Measurements from ENCODE around the gene LURAP1L.

Gene LURAP1L

DNA sequence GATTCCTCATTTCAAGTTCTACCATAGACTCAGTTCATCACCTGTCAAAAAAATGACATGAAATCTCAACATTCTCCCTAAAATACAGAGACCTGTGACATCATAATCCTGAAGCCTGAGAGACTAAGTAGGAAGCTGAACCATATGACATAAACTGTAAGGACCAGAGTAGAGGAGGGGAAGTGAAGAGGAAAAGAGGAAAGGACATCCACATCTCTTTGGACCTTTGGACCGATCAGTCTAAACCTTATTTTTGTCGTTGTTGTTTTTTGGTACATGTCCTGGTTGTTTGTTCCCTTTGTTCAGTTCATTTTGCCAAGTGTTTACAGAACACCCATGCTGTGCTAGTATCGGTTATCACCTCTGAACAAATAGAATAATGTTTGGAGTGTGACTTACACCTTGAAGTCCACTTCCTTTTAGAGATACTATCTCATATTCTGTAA is 41.9 kb downstream of the LURAP1L start:
- no peaks in the 10 kb centered on the region for H3K36me3 ChIP-seq
- TF ChIP-seq, protein P1, sequence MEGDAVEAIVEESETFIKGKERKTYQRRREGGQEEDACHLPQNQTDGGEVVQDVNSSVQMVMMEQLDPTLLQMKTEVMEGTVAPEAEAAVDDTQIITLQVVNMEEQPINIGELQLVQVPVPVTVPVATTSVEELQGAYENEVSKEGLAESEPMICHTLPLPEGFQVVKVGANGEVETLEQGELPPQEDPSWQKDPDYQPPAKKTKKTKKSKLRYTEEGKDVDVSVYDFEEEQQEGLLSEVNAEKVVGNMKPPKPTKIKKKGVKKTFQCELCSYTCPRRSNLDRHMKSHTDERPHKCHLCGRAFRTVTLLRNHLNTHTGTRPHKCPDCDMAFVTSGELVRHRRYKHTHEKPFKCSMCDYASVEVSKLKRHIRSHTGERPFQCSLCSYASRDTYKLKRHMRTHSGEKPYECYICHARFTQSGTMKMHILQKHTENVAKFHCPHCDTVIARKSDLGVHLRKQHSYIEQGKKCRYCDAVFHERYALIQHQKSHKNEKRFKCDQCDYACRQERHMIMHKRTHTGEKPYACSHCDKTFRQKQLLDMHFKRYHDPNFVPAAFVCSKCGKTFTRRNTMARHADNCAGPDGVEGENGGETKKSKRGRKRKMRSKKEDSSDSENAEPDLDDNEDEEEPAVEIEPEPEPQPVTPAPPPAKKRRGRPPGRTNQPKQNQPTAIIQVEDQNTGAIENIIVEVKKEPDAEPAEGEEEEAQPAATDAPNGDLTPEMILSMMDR (IDR thresholded peaks at IDR 0.05): no peak
- H3K27me3 ChIP-seq: no peaks in the 10 kb centered on the region
- H3K27ac ChIP-seq: no peak overlapping the region
- no peak overlapping the region for H3K4me3 ChIP-seq (ENCODE audit: low read depth in 1 of 2, low read length in 1 of 2)
- no peaks in the 10 kb centered on the region for H3K9me3 ChIP-seq
- no peaks in the 10 kb centered on the region for H3K4me1 ChIP-seq (ENCODE audit: control insufficient read depth in 1 of 2, insufficient read depth in 1 of 2, low read depth in 1 of 2, low read length in 1 of 2)

DNA sequence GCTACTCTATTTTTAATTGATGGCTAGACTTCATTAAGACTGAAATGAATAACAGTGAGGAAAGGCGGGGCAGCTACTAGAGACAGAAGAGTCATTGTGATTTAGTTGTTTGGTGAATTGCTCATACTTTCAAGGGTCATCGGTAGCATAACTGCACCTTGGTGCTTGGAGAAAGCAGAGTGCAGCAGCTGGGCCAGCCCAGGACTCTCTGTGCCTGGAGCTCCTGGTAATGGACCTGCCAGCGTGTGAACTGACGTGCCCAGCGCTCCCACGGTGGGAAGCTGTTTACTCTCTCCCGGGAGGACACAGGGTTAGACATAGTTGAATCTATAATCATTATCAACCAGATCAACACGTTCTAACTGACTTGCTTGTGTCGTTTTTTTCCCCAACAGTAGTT is 42.9 kb downstream of the LURAP1L start:
- H3K27me3 ChIP-seq: no peaks in the 10 kb centered on the region
- H3K4me1 ChIP-seq (ENCODE audit: control insufficient read depth in 1 of 2, insufficient read depth in 1 of 2, low read depth in 1 of 2, low read length in 1 of 2): no peaks in the 10 kb centered on the region
- no peak overlapping the region for H3K4me3 ChIP-seq (ENCODE audit: low read depth in 1 of 2, low read length in 1 of 2)
- no peaks in the 10 kb centered on the region for H3K9me3 ChIP-seq
- H3K27ac ChIP-seq: no peak overlapping the region
- H3K36me3 ChIP-seq: no peaks in the 10 kb centered on the region
- TF ChIP-seq, protein P1 (IDR thresholded peaks at IDR 0.05): no peak

DNA sequence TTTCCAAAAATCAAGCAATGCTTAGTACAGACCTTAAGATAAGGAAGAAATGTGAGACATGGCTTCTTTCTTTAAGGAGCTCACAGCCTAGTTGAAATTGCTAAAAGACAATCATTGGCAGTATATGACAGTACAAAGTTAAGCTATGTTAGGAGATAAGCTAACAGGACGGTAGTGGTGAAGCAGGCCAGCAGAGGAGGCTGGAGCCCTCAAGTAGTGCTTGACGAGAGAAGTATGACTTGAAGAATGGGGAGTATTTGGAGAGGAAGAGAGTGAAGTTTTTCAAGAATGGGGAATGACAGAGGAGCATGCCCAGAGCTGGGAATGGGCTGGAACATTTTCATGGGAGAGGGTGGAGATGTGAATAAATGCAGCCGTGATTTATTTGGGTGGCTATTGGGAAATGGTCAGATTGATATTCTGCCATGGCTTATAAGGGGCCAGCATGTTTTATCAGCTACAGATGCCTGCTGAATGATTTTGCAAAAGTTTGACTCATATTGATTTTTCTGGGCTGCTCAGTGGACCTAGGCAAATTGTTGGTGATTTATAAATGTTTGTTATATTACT is 43.7 kb downstream of the LURAP1L start:
- Histone ChIP-seq H3K27me3 (no peaks in the 10 kb centered on the region), H3K4me1 (ENCODE audit: control insufficient read depth in 1 of 2, insufficient read depth in 1 of 2, low read depth in 1 of 2, low read length in 1 of 2) (no peaks in the 10 kb centered on the region), H3K9me3 (no peaks in the 10 kb centered on the region), H3K27ac (no peak overlapping the region), H3K4me3 (ENCODE audit: low read depth in 1 of 2, low read length in 1 of 2) (no peak overlapping the region), H3K36me3 (no peaks in the 10 kb centered on the region)
- TF ChIP-seq, protein P1 (IDR thresholded peaks at IDR 0.05): no peak

DNA sequence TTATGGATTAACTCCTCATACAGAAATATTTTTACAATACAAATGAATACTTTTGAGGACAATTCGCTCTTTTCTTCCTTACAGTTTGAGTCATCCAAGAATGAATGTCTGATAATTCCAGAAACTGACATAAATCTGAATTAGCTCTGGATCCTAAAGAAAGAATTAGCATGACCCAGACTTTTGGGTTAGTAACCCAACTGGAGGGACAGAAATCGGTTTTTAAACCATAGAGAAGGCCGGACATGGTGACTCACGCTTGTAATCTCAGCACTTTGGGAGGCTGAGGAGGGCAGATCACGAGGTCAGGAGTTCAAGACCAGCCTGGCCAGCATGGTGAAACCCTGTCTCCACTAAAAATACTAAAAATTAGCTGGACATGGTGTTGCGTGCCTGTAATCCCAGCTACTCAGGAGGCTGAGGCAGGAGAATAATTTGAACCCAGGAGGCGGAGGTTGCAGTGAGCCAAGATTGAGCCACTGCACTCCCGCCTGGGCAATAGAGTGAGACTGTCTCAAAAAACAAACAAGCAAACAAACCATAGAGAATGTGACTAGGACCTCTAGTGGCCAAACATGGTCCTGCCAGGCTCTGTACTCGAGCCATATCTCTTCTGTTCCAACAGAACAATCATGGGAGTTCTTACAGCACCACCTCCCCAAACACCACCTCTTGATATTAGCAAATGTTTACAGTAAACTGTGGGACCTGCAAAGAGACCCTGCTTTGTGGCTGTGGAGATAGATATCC is 44.8 kb downstream of the LURAP1L start:
- Histone ChIP-seq H3K9me3 (no peaks in the 10 kb centered on the region), H3K27me3 (no peaks in the 10 kb centered on the region), H3K4me1 (ENCODE audit: control insufficient read depth in 1 of 2, insufficient read depth in 1 of 2, low read depth in 1 of 2, low read length in 1 of 2) (no peaks in the 10 kb centered on the region), H3K27ac (no peak overlapping the region), H3K36me3 (no peaks in the 10 kb centered on the region), H3K4me3 (ENCODE audit: low read depth in 1 of 2, low read length in 1 of 2) (no peak overlapping the region)
- TF ChIP-seq, protein P1 (IDR thresholded peaks at IDR 0.05): no peak

DNA sequence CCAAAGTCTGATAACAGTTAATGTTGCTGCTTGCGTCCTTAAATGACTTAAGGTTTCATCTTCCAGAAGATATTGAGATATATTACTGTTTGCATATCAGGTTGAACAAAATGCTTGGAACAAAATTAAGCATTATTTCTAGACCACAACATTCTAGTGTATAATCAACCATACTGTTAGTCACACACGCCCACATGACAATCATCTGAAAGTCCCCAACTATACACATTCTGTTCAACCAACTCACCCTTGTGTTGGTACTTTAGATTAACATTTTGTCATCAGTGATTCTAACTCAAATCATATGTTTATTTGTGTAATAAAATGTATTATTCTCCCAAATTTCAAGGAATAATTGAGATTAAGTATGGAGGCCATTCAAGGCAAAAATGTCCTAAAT is 47.3 kb downstream of the LURAP1L start:
- Histone ChIP-seq H3K27me3 (no peaks in the 10 kb centered on the region), H3K27ac (no peak overlapping the region), H3K9me3 (no peaks in the 10 kb centered on the region), H3K36me3 (no peaks in the 10 kb centered on the region), H3K4me1 (ENCODE audit: control insufficient read depth in 1 of 2, insufficient read depth in 1 of 2, low read depth in 1 of 2, low read length in 1 of 2) (no peaks in the 10 kb centered on the region), H3K4me3 (ENCODE audit: low read depth in 1 of 2, low read length in 1 of 2) (no peak overlapping the region)
- TF ChIP-seq, protein P1 (IDR thresholded peaks at IDR 0.05): no peak
